ENCODE data around the gene LRIG2. TPM values are rescaled to one million over a fixed set of nuclear protein-coding genes. Genes with fewer than 3 reads are reported as not detected.

The LRIG2 gene
- total and polyA plus RNA-seq, 9 of the 15 experiments (the other 6 are each of a cell fraction or from before 2014, with no cell fraction given), result 1.8 to 28.1 (median 11.5) TPM

GRCh38 chr1:113141650-113142473 lies 68.9 kb downstream of the LRIG2 start (continued):
- TF ChIP-seq, protein P1, sequence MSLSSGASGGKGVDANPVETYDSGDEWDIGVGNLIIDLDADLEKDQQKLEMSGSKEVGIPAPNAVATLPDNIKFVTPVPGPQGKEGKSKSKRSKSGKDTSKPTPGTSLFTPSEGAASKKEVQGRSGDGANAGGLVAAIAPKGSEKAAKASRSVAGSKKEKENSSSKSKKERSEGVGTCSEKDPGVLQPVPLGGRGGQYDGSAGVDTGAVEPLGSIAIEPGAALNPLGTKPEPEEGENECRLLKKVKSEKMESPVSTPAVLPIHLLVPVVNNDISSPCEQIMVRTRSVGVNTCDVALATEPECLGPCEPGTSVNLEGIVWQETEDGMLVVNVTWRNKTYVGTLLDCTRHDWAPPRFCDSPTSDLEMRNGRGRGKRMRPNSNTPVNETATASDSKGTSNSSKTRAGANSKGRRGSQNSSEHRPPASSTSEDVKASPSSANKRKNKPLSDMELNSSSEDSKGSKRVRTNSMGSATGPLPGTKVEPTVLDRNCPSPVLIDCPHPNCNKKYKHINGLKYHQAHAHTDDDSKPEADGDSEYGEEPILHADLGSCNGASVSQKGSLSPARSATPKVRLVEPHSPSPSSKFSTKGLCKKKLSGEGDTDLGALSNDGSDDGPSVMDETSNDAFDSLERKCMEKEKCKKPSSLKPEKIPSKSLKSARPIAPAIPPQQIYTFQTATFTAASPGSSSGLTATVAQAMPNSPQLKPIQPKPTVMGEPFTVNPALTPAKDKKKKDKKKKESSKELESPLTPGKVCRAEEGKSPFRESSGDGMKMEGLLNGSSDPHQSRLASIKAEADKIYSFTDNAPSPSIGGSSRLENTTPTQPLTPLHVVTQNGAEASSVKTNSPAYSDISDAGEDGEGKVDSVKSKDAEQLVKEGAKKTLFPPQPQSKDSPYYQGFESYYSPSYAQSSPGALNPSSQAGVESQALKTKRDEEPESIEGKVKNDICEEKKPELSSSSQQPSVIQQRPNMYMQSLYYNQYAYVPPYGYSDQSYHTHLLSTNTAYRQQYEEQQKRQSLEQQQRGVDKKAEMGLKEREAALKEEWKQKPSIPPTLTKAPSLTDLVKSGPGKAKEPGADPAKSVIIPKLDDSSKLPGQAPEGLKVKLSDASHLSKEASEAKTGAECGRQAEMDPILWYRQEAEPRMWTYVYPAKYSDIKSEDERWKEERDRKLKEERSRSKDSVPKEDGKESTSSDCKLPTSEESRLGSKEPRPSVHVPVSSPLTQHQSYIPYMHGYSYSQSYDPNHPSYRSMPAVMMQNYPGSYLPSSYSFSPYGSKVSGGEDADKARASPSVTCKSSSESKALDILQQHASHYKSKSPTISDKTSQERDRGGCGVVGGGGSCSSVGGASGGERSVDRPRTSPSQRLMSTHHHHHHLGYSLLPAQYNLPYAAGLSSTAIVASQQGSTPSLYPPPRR (CRISPR knock-in tag; IDR thresholded peaks at IDR 0.05; ENCODE audit: borderline replicate concordance), result no peak
- TF ChIP-seq PRMT5 (CRISPR knock-in tag; IDR thresholded peaks at IDR 0.05) (no peak), GATAD2B (IDR thresholded peaks at IDR 0.05; ENCODE audit: borderline replicate concordance) (peak; percentile 82; the same call in 1 of the 2 replicates), CBFA2T2 (conservative IDR thresholded peaks at IDR 0.05) (peak; percentile 86), SMARCC2 (IDR thresholded peaks at IDR 0.05; ENCODE audit: low read depth) (peak; percentile 83), KLF1 (tag; IDR thresholded peaks at IDR 0.05) (no peak), NCOA6 (IDR thresholded peaks at IDR 0.05) (no peak), ZNF24 (IDR thresholded peaks at IDR 0.05) (no peak), SRSF9 (IDR thresholded peaks at IDR 0.05; ENCODE audit: borderline replicate concordance, low read depth, low read length) (no peak), GATAD2A (IDR thresholded peaks at IDR 0.05) (peak; percentile 75; the same call in 1 of the 2 replicates), RBM25 (IDR thresholded peaks at IDR 0.05; ENCODE audit: low read depth, low read length, severe bottlenecking) (no peak)
- TF ChIP-seq, protein P2, sequence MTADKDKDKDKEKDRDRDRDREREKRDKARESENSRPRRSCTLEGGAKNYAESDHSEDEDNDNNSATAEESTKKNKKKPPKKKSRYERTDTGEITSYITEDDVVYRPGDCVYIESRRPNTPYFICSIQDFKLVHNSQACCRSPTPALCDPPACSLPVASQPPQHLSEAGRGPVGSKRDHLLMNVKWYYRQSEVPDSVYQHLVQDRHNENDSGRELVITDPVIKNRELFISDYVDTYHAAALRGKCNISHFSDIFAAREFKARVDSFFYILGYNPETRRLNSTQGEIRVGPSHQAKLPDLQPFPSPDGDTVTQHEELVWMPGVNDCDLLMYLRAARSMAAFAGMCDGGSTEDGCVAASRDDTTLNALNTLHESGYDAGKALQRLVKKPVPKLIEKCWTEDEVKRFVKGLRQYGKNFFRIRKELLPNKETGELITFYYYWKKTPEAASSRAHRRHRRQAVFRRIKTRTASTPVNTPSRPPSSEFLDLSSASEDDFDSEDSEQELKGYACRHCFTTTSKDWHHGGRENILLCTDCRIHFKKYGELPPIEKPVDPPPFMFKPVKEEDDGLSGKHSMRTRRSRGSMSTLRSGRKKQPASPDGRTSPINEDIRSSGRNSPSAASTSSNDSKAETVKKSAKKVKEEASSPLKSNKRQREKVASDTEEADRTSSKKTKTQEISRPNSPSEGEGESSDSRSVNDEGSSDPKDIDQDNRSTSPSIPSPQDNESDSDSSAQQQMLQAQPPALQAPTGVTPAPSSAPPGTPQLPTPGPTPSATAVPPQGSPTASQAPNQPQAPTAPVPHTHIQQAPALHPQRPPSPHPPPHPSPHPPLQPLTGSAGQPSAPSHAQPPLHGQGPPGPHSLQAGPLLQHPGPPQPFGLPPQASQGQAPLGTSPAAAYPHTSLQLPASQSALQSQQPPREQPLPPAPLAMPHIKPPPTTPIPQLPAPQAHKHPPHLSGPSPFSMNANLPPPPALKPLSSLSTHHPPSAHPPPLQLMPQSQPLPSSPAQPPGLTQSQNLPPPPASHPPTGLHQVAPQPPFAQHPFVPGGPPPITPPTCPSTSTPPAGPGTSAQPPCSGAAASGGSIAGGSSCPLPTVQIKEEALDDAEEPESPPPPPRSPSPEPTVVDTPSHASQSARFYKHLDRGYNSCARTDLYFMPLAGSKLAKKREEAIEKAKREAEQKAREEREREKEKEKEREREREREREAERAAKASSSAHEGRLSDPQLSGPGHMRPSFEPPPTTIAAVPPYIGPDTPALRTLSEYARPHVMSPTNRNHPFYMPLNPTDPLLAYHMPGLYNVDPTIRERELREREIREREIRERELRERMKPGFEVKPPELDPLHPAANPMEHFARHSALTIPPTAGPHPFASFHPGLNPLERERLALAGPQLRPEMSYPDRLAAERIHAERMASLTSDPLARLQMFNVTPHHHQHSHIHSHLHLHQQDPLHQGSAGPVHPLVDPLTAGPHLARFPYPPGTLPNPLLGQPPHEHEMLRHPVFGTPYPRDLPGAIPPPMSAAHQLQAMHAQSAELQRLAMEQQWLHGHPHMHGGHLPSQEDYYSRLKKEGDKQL (CRISPR knock-in tag; IDR thresholded peaks at IDR 0.05; ENCODE audit: borderline replicate concordance), result no peak
